Activated CD8-positive, alpha-beta memory T cell treated with anti-CD3 and anti-CD28 coated beads, Interleukin-2, amount 10 ng/mL, durations not matched to agents 7 days and 5 days (primary cell): ENCODE measurements around the gene AMOT. TPM values are rescaled to one million over a fixed set of nuclear protein-coding genes. Genes with fewer than 3 reads are reported as not detected.

ENCODE experiments used
- ATAC-seq: fragments of 150-1000 bp; cut with Tn5 transposase; one replicate; pipeline ENCODE4 v1.10.0; 2021; ENCODE audit warnings: moderate library complexity
- CTCF ChIA-PET: fragments of 350-600 bp; sonication (Branson Sonifier 250); formaldehyde crosslinking; loops from one replicate; lab custom pipeline; 2021; ENCODE audit warnings: antibody characterized with exemption; lab: Charles Lee
- DNase-seq: peaks from one replicate; pipeline ENCODE4 v3.0.0-alpha.2; 2020
- H3K27ac Mint-ChIP-seq: one replicate; pipeline ENCODE4 v1.8.0; 2021; ENCODE audit warnings: mild to moderate bottlenecking, mixed read lengths
- H3K27me3 Mint-ChIP-seq: one replicate; pipeline ENCODE4 v1.8.0; 2021; ENCODE audit warnings: mixed read lengths
- H3K36me3 Mint-ChIP-seq: one replicate; pipeline ENCODE4 v1.8.0; 2021; ENCODE audit warnings: mild to moderate bottlenecking, mixed read lengths
- H3K4me1 Mint-ChIP-seq: one replicate; pipeline ENCODE4 v1.8.0; 2021; ENCODE audit warnings: mixed read lengths
- H3K4me3 Mint-ChIP-seq: one replicate; pipeline ENCODE4 v1.8.0; 2021; ENCODE audit warnings: mild to moderate bottlenecking, moderate library complexity, mixed read lengths
- H3K9me3 Mint-ChIP-seq: one replicate; pipeline ENCODE4 v1.8.0; 2022; ENCODE audit warnings: low read depth, mixed read lengths
- total RNA-seq, 2 experiments: library from RNA; stranded (reverse); gene quantifications; one replicate each; pipeline ENCODE4 v1.2.3, GENCODE V29; 2021

Gene AMOT
- total RNA-seq, 2 experiments from 2014 or later, result 0.28 to 0.38 TPM

DNA sequence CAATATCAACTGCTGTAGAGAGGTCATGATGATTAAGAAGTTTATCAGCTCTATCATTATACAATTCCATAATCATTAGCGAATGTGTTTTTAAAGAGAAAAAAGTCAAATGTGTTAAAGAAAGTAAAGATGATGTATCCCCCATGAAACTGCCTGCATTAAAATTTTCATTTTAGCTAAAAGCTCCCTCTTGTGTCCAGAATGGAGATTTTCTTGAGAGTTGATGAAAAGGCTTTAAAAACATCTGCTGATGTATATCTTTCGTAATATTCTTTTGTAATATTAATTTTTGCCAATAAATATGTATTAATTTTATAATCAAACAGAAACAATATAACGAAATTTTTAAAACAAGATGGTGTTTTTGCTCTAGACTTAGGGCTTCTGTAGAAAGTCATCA lies 108.8 kb downstream of the AMOT start:
- Mint-ChIP-seq H3K4me3 (no peak overlapping the region), H3K9me3 (no peaks in the 10 kb centered on the region), H3K27ac (no peak overlapping the region), H3K4me1 (no peaks in the 10 kb centered on the region), H3K27me3 (peaks cover 30% of the 10 kb centered on the region), H3K36me3 (no peaks in the 10 kb centered on the region)
- CTCF ChIA-PET, result no interaction called here
- DNase-seq, result no peak
- ATAC-seq, result no peak

Other genes with a start within 250 kb of the AMOT start
- under 1 TPM in 1 of 2 experiments, not detected in 1; 0.16 TPM for gene LHFPL1, start 160.9 kb downstream of the AMOT start, total RNA-seq